MG63 (cell line): ENCODE results near the gene USP12. TPM values are rescaled to one million over a fixed set of nuclear protein-coding genes. Genes with fewer than 3 reads are reported as not detected.

Source experiments
- DNase-seq: peaks from one replicate; pipeline ENCODE4 v3.0.0-alpha.2; 2020
- H3K27me3 ChIP-seq: fragments of 250-450 bp; sonication (Bioruptor Pico); 2 replicates; pipeline ENCODE4 v1.5.1; 2020; ENCODE audit warnings: mild to moderate bottlenecking, moderate library complexity
- H3K36me3 ChIP-seq: fragments of 250-450 bp; sonication (Bioruptor Pico); 2 replicates; pipeline ENCODE4 v1.5.1; 2020; ENCODE audit warnings: mild to moderate bottlenecking, moderate library complexity
- H3K4me3 ChIP-seq: fragments of 250-450 bp; sonication (Bioruptor Pico); 2 replicates; pipeline ENCODE4 v1.5.1; 2020; ENCODE audit warnings: mild to moderate bottlenecking, moderate library complexity
- H3K9me3 ChIP-seq: fragments of 250-450 bp; sonication (Bioruptor Pico); 2 replicates; pipeline ENCODE4 v1.5.1; 2020; ENCODE audit warnings: mild to moderate bottlenecking, moderate library complexity
- total RNA-seq: library from RNA; depleted of rRNA; stranded (reverse); fragments of >200 nt; shearing (Covaris generic); gene quantifications from 2 replicates; pipeline ENCODE4 v1.2.3, GENCODE V29; 2014; ENCODE audit warnings: low replicate concordance; rRNA removed

USP12 gene
- total RNA-seq, 1 experiment from 2014 or later: 15.1 TPM

GRCh38 chr13:27023385-27024073, 148.1 kb downstream of the USP12 start:
- no peaks in the 10 kb centered on the region for H3K27me3 ChIP-seq
- H3K36me3 ChIP-seq: no peaks in the 10 kb centered on the region
- DNase-seq: peak; percentile 45
- no peaks in the 10 kb centered on the region for H3K9me3 ChIP-seq
- no peak overlapping the region for H3K4me3 ChIP-seq

GRCh38 chr13:27022571-27023311, 148.9 kb downstream of the USP12 start:
- DNase-seq: peak; percentile 72
- no peaks in the 10 kb centered on the region for H3K36me3 ChIP-seq

GRCh38 chr13:27020415-27020814, 151.2 kb downstream of the USP12 start:
- no peak overlapping the region for H3K4me3 ChIP-seq
- H3K27me3 ChIP-seq: no peaks in the 10 kb centered on the region
- DNase-seq: no peak
- no peaks in the 10 kb centered on the region for H3K9me3 ChIP-seq
- no peaks in the 10 kb centered on the region for H3K36me3 ChIP-seq

More at GRCh38 chr13:27022571-27023311, 148.9 kb downstream of the USP12 start:
- Histone ChIP-seq H3K4me3 (no peak overlapping the region), H3K27me3 (no peaks in the 10 kb centered on the region), H3K9me3 (no peaks in the 10 kb centered on the region)

GRCh38 chr13:27018882-27019281, 152.7 kb downstream of the USP12 start:
- Histone ChIP-seq H3K9me3 (no peaks in the 10 kb centered on the region), H3K36me3 (no peaks in the 10 kb centered on the region), H3K4me3 (no peak overlapping the region), H3K27me3 (no peaks in the 10 kb centered on the region)
- no peak for DNase-seq

- no peak overlapping the region for H3K4me3 ChIP-seq
- H3K9me3 ChIP-seq: no peaks in the 10 kb centered on the region
- no peak for DNase-seq
- no peaks in the 10 kb centered on the region for H3K27me3 ChIP-seq
- H3K36me3 ChIP-seq: no peaks in the 10 kb centered on the region
These were observed 153.2 kb downstream of the USP12 start for GRCh38 chr13:27018344-27018861.

- H3K9me3 ChIP-seq: no peaks in the 10 kb centered on the region
These were observed 154.7 kb downstream of the USP12 start for GRCh38 chr13:27016875-27017274.

More at GRCh38 chr13:27016875-27017274, 154.7 kb downstream of the USP12 start:
- no peaks in the 10 kb centered on the region for H3K36me3 ChIP-seq
- DNase-seq: no peak
- no peak overlapping the region for H3K4me3 ChIP-seq
- no peaks in the 10 kb centered on the region for H3K27me3 ChIP-seq

Other genes with a start within 250 kb of the USP12 start
- gene RPL21, start 79.7 kb upstream of the USP12 start, total RNA-seq: 1,701 and 2,215 TPM in 2 replicates
- gene RASL11A, start 99.0 kb upstream of the USP12 start, total RNA-seq: 19.9 and 25.8 TPM in 2 replicates